NCI-H774 (cell line): Measurements from ENCODE around the gene LCLAT1.
A peak's percentile ranks its signal among the peaks of the same experiment; 100 is the strongest.
"Not testable (repeated sequence)": the region's sequence is repeated elsewhere in the genome, so short reads cannot be mapped to it uniquely, and the experiment has no call there.

Experiments
- DNase-seq: peaks from one replicate; lab custom pipeline; 2025; lab: John Stamatoyannopoulos, UW

The LCLAT1 gene

DNA sequence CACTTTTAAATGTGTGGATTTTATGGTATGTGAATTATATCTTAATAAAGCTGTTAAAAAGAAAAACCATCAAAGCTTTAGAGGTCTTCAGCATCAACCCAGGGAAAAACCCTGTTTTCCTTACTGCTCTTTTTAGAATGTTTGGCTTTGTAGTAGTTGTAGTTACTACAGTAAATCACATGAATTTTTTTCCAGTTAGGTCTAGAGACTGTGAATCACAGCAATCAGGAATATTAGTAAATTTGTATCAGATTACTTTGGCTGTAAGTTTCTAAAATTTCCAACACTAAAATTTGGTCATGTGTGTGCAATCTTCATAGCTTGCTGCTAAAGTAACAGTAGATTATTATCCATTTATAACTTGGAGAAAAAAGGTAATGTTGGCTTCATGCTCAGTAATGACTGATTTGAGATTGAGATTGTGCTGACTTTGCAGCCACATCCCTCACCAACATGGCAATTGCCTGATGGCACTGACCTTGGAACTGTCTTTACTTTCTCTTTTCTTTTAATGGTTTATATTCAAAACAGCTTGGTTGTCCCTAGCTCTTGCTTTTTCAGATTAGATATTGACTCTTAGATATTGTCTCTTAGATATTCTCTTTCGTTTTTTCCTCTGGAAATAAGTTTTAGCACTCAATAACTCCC, 41.1 kb downstream of the LCLAT1 start:
- DNase-seq: no peak

DNA sequence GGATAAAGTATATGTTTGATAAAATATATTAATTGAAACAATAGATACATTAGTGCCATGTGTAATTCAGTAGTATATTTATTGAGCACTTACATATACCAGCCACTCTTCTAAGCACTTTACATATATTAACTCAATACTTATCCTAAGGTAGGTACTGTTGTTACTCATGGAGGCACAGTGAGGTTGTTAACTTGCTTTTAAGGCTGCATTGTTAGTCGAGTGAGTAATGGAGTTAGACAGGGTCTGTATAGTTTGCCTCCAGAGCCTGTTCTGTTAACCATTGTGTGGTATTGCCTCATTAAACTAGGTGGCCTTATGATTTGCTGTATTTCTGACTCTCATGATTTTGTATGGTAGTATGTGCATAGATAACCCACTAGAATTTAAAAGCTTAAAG, 44.2 kb downstream of the LCLAT1 start:
- no peak for DNase-seq

DNA sequence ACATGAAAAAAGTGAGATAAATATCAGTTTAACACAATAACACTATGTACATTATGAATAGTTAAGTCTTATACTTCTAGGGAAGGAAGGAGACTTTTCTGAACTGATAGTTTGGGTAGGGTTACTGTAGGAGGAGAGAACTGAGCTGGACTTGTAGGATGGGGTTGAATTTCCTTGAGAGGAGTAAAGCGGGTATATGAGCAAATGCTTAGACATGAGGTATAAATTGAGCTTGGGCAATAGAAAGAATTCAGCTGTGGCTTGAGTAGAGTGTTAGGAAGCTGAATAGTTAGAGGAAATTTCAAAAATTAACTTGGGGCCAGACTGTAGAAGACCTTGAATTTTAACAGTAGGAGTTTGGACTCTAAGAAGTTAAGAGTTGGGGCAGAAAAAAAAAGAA, 45.1 kb downstream of the LCLAT1 start:
- DNase-seq: no peak

DNA sequence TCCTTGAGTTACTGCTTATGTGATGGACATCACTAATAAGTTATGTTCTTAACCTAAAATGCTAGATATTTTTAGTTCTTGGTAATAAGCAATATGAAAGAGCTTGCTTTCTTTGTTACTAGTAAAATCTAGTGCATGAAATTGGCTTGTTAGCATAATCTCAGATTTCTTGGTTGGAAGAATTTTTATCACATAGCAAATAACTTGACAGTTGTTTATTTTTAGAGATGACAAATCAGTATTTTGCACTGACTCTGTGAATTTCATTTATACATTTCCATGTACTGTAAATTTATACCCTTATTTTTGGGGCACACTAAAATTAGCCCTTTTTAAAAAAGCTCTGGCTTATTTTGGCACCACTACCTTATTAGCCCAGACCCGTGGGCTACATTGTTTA, 45.6 kb downstream of the LCLAT1 start:
- DNase-seq: no peak

DNA sequence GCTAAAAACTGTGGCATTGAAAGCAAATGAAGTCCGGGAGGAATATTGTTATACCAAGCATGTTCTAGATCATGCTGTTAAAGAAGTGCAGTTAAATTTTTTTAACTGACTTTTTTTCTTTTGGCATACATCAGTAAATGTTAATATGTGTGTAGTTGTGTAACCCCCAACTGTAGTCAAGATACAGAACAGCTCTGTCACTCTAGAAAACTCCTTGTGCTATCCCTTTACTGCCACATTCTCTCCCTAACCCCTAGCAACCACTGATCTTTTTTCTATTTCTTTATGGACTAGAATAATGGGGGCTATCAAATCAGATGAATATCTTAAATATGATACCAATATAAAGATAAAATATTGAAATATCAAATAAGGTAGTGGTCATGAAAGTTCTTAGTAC, 46.4 kb downstream of the LCLAT1 start:
- DNase-seq: no peak

DNA sequence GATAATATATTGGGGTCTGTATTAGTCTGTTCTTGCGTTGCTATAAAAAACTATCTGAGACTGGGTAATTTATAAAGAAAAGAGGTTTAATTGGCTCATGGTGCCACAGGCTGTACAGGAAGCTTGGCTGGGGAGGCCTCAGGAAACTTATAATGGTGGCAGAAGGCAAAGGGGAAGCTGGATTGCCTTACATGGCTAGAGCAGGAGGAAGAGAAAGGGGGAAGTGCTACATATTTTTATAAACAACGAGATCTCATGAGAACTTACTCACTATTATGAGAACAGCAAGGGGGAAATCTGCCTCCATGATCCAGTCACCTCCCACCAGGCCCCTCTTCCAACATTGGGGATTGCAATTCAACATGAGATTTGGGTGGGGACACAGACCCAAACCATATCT, 48.9 kb downstream of the LCLAT1 start:
- not testable (repeated sequence) for DNase-seq

DNA sequence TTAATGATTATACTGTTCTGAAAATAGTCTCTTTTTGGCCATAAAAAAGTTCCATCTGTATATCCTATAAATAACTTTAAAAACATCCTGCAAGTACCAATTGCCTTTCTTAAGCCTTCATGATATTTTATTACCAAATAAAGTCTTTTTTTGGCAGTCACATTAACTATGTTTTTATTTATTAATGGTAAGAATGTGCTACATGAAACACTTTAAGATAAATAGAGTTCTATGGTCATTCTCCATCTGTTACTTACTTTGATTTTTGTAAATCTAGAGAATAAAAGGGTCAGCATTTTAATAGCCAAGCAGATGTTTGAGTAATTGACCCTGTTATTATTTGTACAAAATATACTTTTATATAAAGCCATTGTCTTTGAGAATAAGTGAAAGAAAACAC, 52.6 kb downstream of the LCLAT1 start:
- DNase-seq: no peak

DNA sequence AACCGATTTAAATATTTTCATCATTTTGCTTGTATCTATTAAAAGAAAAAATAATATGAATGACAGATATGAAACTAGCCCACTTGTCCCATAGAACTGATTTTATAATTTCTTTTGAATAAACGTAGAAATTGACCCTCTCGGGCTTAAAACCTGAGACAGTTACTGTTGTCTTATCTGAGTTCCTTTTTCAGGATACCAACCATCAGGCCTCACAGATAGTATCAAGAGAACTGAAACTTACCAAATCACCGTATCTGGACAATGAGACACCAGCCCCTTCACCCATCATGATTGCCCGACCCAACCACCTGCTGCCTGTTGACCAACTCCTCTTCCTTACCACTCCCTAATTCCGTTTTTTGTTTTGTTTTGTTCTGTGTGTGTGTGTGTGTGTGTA, 53.7 kb downstream of the LCLAT1 start:
- DNase-seq: no peak

DNA sequence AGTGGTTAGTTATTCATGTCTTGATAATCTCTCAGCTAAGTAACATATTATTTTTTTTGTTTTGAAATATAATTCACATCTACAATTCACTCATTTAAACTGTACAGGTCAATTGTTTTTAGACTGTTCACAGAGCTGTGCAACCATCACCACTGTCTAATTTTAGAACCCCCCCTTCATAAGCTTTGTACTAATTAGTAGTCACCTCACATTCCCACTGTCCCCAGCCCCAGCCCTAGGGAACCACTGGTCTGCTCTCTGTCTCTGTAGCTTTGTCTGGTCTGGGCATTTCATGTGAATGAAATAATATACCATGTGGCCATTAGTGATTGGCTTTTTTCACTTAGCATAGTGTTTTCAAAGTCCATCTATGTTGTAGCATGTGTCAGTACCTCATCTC, 55.3 kb downstream of the LCLAT1 start:
- no peak for DNase-seq

DNA sequence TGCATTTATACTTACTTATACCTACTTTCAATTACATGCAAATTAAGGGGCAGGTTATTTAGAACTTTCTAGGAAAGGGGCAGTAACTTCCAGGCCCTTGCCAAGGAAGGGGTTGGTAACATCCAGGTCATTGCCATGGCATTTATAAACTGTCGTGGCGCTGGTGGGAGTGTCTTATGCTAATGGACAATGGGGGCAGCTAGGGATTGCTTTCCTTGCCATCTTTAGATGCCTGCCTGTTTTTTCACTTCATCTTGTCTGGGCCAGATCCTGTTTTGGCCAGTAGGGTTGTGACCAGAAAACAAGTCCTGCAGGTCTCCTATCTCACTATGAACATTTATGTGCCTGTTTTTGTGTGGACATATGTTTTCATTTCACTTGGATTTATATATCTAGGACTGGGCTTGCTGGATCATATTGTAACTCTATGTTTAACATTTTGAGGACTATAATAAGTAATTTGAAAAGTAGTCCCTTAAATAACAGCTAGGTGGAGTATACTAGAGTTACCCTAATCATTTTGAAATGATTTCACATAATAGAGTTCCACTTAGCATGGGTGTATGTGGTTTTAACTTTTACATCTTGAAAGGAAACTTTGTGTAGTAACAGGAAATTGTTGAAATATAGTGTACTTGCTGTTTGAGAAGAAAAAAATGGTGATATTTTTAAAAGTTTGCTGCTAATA, 56.1 kb downstream of the LCLAT1 start:
- no peak for DNase-seq

DNA sequence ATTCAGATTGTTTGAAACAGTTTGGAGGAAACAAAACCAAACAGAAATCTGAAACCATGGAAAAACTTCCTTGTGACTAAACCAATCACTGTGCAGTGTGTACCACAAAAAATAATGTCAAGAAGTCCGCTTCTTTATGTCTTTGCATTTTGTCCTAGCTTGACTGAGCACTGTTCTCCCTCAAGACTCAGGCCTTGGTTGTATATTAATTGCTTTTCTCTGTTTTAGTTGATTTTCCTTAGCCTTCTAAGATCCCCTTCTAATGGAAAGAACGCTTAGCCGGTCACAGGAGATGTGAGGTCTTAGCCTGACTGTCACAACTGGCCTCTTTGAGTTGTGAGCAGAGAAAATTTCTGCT, 56.6 kb downstream of the LCLAT1 start:
- DNase-seq: no peak

DNA sequence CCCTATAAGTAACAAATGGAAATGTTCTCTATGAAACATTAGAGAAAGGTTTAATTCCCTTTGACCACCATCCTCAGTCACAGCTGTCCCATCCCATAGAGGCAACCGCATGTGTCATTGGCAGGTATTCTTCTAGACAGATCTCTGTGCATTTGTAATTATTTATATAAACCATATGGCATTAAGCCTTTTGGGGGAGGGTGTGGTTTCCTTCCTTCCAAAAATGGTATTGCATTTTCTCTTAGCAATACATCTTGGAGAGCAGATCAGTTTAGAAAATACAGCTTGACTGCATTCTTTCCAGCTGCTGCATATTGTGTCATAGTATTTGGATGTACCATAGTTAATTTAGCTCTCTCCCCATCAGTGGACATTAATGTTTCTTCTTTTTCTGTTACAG, 57.7 kb downstream of the LCLAT1 start:
- no peak for DNase-seq

DNA sequence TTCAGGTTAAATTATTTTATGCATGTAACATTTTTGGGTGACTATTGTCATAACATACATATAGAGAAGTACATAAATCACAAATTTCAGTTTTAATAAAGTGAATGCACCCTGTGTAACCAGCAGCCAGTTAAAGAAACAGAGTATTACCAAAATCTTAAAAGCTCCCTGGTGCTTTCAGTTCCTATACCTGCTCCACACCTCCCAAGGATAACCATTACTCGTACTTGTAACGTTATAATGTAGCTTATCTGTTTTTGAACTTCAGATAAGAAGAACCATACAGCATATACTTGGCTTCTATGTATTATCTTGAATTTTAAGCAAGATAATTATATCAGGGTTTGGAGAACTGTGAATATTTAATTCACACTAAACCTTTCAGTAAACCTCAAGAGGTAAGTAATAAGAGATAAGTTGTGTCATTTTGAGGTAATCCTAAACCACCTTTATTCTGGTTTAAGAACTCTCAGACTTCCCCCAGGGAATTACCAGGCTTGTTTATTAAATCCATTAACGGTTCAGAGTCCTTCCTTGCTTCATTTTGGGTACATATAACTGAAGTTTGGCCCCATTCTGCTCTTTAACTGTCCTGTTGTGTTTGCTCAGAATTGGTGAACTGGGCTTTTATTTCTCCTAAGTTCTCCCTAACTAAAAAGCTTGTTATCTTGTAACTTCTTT, 58.6 kb downstream of the LCLAT1 start:
- DNase-seq: no peak

DNA sequence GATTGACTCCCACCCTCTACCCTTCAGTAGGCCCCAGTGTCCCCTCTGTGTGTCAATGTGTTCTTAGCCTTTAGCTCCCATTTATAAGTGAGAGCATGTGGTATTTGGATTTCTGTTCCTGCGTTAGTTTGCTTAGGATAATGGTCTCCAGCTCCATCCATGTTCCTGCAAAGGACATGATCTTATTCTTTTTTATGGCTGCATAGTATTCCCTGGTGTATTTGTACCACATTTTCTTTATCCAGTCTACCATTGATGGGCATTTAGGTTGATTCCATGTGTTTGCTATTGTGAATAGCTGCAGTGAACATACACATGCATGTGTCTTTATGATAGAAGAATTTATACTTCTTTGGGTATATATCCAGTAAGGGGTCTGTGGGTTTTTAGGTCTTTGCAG, 60.4 kb downstream of the LCLAT1 start:
- not testable (repeated sequence) for DNase-seq

DNA sequence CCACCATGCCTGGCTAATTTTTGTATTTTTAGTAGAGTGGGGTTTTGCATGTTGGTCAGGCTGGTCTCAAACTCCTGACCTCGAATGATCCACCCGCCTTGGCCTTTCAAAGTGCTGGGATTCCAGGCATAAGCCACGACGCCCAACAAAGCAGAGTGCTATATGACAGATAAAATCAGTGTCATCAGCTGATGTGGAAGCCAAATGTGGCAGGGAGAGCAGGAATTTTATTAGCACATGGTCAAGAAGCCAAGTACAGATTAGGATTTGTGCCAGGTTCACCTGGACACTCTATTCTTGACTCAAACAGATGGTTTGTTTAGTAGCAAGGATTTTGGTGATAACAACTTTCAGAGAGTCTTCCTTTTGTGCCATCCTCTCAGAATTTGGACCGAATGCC, 62.7 kb downstream of the LCLAT1 start:
- no peak for DNase-seq

DNA sequence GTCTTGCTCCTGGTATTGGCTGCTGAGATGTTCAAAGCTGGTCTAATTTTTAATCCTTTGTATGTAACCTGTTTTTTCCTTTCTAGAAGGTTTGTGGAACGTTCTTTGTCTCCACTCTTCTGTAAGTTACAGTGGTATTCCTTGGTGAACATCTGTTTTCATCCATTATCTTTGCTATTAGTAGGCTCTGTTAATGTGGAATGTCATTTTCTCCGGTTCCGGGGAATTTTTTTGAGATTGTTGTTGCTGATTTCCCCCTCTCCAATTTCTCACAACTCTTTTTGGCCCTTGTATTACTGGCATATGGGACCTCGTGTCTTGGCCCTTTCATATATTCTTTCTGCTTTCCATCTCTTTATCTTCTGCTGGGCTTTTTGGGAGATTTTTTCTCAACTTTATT, 63.4 kb downstream of the LCLAT1 start:
- no peak for DNase-seq

DNA sequence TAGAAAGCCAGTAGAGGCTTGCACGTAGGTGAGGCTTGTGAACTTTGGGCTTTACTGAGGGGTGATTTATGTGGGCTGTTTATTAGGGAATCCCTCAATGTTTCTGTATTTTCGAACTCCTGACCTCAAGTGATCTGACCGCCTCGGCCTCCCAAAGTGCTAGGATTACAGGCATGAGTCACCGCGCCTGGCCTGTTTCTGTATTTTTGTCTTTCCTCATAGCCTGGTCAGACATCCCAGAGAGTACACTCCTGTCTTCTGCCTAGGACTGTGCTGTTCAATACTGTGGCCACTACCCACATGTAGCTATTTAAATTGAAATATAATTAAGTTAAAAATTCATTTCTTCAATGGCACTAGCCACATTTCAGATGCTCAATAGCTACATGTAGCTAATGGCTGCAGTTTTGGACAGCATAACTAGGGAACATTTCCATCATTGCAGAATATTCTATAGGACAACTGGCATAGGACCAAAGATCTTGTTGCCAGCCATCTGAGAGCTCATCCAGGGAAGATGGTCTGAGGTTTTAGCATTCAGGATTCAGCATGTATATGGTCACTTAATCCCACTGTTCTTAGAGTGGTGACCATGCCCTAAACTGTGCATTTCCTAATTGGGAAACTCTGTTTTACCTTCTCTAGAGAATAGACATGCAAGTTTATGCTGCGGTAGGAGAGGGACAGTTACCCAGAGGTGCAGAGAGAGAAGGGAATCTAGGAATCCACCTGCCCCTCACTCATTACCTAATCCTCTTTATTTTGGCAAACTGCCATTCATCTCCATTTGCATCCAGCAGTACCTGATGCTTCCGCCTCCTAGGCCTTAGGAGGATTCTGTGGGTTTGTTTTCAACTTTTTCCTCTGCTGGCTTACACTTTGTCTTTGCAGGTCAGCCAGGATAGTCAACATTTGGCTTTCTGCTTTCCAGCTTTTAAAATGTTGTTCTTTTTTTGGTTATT, 64.4 kb downstream of the LCLAT1 start:
- peak; percentile 55 for DNase-seq

DNA sequence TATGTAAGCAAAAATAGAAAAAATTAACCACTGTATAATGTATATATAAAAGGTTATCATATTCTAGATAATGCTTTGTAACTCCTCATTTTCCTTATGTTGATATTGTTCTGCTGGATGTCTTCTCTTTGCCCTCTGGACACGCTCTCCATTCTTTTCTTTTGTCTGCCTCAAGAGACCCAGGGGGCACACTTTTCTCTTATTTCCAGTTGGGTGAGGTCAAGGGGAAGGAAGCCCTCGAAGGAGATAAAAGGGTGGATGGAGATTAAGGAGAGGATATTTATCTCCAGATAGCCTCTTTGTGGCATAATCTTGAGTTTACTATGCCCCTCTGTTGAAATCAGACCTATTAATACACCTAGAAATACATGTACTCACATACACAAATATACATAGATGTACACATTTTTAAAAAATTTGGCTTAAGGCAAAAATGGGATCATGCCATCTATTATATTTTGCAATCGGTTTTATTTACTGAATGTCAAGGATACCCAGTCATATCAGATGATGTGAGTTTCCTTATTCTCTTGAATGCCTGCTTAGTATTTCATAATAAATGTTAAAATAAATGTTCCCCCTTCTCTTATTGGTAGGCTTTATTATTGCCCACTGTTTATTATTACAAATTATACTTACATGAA, 65.3 kb downstream of the LCLAT1 start:
- DNase-seq: no peak

DNA sequence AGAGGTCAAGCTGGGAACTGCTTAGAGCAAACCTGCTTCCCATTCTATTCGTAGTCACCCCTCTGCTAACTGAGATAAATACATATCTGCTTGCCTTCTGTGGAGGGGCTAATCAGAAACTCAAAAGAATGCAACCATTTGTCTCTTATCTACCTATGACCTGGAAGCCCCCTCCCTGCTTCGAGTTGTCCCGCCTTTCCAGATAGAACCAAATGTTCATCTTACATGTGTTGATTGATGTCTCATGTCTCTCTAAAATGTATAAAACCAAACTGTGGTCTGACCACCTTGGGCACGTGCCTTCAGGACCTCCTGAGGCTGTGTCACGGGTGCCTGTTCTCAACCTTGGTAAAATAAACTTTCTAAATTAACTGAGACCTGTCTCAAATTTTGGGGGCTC, 66.6 kb downstream of the LCLAT1 start:
- not testable (repeated sequence) for DNase-seq

DNA sequence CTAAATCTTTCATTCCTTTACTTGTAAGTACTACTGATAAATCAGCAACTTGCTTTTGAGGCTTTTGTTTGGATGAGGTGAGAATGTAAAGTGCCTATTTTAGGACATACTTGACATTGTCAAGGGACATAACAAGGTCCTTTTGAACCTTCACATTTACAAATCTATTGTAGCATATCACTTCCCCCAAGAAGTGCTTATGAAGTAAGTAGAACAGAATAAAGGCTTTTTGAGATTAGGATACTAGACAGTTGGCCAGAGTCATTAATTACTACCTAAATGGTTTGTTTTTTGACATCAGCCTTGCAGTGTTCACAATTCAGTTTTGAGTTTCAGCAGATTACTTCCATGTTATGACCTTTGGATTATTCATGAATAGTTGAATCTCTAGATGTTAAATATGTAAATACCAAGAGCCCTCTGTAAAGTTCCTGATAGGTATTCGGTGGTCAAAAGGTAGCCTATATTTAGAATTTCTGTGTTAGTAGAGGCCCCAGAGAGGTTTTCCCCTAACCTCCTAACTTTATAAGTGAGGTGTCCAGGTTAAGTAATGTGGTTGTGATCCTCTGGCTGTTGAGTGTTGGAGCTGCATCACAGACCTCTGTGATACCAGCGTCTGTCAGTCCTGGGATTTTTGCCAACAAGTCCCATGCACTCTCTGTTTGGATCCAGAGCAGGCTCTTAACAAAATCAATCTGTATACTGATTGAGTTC, 67.2 kb downstream of the LCLAT1 start:
- DNase-seq: no peak

DNA sequence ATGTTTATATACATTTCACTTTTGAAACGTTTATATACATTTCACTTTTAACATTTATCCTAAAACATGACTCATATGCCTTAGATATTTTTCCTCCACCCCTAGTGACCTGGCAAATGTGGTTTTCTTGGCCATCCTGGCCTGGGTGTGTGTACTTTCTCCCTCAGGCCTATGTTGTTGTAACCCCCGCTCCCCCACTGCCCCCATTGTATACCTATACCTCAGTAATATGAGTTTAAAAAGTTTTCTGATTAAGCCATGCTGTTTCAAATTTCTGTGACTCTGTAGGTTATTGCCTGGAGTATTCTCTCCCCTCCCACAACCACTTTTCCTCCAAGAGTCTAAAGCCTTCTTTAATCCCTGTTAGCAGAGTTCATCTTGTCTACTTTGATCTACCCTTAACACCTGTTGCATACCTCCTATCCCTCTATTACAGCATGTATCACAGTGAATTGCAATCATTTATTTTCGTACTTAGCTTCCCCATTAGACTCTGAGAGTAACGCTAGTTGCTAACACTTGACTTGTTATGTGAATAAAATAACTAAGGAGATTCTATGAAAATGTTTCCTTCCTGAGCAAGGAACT, 67.9 kb downstream of the LCLAT1 start:
- DNase-seq: no peak
